Keratinocyte (primary cell): Measurements from ENCODE around the gene VCL.

Experiments
- CTCF ChIP-seq, 3 experiments: IDR thresholded peaks in 1 of 3; conservative IDR thresholded peaks in 1 of 3; optimal IDR thresholded peaks in 1 of 3; 2 replicates in 2 of 3; 3 replicates in 1 of 3; pipeline versions ENCODE3 to v1.5.1; 2011; ENCODE audit warnings: low read length in 3 of 3, mild to moderate bottlenecking in 3 of 3, moderate library complexity in 2 of 3, control low read depth in 1 of 3, inconsistent platforms in 1 of 3; ENCODE audit not compliant: insufficient read depth in 2 of 3; ENCODE audit errors: extremely low read depth in 1 of 3
- EZH2 ChIP-seq: IDR thresholded peaks from one replicate; pipeline ENCODE4 v1.6.1; 2012; ENCODE audit warnings: inconsistent platforms, mild to moderate bottlenecking, low read length, moderate library complexity

- TF ChIP-seq CTCF (optimal IDR thresholded peaks at IDR 0.05 in 1 of 3, IDR thresholded peaks at IDR 0.05 in 1 of 3, conservative IDR thresholded peaks at IDR 0.05 in 1 of 3; ENCODE audit: extremely low read depth in 1 of 3, insufficient read depth in 2 of 3, low read length in 3 of 3) = no peak
- no peak for TF ChIP-seq EZH2
Measured at GRCh38 chr10:73950155-73950948, 47.6 kb upstream of the VCL start.
